M059J (cell line): ENCODE data around the gene DIPK1A. TPM values are rescaled to one million over a fixed set of nuclear protein-coding genes. Genes with fewer than 3 reads are reported as not detected.
"Not testable (repeated sequence)": the region's sequence is repeated elsewhere in the genome, so short reads cannot be mapped to it uniquely, and the experiment has no call there.

ENCODE experiments used
- DNase-seq: peaks from one replicate; pipeline ENCODE4 v3.0.0-alpha.2; 2012; ENCODE audit warnings: low read depth
- total RNA-seq: library from RNA; depleted of rRNA; stranded (reverse); fragments of >200 nt; shearing (Covaris generic); gene quantifications from 2 replicates; pipeline ENCODE4 v1.2.3, GENCODE V29; 2014

Gene DIPK1A
- total RNA-seq, 1 experiment from 2014 or later, result 21.5 TPM

DNA sequence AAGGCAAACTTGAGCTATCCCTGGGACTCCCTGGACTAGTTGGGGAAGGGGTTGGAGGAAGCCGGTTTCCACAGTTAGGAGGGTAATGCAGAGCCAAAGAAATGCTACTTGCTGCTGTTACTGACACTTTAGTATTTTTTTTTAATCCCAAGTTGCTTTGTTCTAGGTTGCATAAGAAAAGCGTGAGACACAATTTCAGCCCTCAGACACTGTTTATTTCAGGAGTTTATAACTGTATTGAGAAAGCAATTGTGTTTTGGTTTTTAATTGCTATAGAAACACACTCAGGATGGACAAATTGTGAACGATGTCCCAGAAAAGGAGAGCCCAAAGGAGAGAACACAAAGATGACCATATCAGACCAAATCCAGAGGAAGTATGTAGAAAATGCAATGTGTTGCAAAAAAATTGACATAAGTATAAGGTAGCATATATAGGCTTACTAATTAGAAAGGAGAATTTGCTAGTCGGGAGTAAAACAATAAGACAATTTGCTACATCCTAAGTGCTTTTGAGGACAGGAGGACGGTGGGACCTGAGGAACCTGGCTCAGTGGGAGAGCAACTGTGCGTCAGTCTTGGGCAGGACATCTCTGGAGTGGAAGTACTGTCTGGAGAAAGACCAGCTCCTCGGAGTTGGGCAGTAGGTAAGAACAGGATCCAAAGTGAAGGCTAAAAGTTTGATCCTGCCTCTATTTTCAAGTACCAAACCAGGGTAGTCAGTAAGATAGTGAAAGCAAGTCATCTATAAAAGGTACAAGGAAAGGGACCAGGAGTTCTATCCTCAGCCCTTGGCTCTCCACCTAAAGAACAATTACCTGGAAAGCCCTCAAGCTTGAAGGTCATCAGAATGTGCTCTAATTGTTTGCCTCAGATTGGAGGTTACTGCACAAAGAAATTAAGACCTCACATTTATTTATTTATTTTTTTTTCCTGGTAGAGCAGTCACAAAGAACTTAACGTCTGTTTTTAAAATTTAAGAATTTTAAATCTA is 39.9 kb downstream of the DIPK1A start:
- no peak for DNase-seq

DNA sequence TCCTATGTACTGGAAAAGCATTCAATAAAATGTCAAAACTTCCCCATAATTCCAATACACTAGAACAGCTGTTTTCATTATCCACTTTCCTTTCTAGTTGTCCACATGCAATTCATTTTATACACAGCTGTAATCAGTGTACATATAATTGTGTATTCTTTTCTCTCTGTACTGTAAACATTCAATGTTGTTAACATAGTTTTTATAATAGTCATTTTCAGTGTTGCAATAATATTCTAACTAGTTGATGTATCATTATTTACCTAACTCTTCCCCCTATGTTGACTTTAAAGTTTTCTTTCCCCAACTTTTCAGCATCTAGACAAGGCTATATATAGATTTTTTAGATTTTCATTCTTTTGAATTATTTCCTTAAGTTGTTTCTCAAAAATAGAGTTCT is 44.4 kb downstream of the DIPK1A start:
- peak; percentile 12 for DNase-seq

DNA sequence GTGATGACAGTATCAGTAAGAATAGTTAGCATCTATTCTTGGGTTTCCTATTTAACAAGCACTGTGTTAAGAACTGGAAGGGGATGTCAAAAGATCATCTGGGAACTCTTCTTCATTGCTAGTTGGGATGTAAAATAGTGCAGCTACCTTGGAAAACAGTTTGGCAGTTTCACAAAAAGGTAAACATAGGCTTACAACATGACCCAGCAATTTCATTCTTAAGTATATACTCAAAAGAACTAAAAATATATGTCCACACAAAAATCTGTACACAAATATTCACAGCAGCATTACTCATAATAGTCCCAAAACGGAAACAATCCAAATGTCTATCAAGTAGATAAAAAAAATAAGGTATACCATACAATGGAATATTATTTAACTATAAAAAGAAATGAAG is 45.7 kb downstream of the DIPK1A start:
- no peak for DNase-seq

DNA sequence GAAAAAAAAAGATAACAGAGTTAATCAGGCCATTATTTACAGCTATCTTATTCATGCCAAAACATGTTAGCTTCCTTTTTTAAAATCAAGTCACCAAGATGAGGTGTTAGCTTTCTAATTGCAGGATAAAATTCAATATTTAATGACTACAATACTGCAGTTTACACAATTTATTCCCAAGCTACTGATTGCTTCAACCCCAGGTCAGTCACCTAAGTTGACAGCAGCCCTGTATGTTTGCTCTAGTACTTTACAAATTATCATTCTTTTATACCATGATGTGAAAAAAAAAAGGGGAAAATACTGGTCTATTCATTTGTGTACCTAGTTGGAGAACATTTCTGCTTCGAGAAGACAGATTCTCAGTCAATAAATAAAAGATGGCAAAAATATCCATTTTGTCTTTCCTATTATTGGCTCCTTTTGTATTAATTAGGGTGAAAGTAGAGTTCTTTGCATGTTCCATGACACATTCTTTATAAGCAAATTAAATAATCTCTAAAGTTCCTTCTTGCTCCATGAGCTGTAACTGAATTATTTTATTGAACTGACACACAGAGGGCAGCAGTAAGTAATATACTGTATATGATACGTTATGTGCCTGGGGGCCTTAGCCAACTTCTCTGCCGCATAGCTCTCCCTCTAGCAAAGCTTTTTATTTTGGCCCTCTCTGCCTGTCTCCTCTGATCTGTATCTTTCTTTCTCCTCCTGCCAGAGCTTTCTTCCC is 48.0 kb downstream of the DIPK1A start:
- no peak for DNase-seq

DNA sequence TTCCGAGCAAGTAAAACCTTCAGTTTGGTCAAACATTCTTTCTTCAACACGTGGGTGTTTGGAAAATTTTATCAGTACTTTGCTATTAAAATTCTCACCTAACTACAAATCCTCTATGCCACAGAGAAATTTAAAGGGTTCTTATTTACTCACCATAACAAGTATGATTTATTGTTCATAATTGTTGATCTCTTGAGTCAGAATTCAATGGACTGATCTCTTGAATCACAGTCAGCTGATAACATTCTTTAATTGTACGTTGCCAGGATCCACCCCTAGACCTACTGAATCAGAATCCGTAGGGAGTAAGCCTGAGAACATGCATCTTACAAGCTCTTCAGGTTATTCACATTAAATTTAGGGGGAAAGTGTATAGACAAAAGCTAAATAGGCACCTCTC is 51.2 kb downstream of the DIPK1A start:
- no peak for DNase-seq

DNA sequence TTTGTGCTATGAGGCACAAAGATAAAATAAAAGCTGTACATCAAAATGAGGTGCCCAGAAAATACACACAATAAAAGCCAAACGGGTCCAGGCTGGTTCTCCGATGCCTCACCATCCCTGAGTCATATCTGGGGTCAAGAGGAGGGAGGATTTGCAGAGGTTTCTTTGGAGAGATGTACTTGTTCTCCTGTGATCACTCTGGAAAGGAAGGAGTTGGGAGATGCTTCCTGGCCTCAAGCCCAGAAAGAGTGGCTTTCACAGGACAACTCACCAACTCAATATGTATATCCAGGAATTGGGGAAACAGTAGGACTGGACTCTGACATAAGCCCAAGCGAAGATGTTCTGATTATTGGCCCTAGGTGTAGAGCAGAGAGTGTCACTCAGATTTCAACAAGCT is 51.9 kb downstream of the DIPK1A start:
- peak; percentile 99 for DNase-seq

DNA sequence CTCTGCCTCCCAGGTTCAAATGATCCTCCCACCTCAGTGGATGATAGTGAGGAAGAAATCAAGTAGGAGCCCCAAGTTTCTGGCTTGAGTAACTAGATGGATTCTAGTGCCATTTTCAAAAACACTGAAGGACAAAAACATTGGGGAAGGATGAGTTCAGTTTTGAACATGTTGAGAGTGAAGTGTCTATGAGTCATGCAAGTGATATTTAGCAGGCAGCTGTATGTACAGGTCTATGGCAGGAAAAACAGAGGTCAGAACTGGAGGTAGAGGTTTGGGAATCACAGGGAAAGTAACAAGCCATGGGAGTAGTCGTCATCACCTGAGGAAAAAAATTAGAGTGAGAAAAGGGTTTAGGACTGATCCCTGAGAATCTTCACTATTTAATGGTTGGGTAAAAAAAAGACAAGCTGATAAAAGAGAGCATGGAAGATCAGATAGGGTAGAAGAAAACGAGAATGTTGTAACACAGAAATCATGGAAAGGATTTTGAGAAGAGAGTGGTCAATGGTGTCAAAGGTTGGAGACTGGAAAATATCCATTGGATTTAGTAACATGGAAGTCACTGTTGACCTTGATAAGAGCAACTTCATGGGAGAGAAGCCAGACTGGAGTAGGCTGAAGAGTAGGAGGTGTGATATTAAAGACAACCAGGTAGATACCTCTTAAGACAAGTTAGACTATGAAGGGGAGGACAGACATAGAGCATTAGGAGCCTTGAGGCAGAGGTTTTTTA is 53.1 kb downstream of the DIPK1A start:
- DNase-seq, result peak; percentile 71

DNA sequence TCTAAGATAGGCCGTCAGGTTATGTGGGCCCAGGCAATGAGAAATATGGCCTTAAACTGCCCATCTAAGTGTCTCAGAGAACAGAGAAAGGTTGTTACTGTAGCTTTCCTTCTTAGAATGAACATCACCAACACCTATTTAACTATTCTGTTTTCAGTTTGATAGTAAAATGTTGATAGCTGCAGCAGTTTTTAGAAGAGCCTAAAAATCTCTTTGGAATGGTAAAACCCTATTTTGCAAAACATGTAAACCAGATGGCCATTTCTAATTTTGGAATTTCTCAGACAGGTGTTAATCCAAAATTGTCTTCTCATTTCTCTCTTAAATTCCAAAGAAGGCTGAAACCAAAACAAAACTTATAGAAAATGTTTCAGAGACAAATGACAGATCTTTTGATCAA is 57.5 kb downstream of the DIPK1A start:
- DNase-seq, result no peak

DNA sequence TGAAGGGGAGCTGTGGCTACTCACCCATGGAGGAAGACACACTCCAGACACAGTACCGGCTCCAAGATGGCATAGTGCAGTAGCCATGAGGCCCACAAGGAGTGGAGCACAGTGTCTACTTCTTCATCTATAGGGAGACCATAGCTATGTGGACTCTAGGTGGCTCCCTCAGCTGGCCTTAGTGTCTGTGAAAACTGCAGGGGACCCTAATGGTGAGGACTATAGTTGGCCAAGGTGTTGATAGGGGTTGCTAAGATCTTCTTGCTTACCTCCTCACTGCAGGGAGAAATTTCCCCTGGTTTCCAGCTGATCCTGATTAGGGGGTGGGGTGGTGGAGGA is 58.9 kb downstream of the DIPK1A start:
- DNase-seq, result no peak

DNA sequence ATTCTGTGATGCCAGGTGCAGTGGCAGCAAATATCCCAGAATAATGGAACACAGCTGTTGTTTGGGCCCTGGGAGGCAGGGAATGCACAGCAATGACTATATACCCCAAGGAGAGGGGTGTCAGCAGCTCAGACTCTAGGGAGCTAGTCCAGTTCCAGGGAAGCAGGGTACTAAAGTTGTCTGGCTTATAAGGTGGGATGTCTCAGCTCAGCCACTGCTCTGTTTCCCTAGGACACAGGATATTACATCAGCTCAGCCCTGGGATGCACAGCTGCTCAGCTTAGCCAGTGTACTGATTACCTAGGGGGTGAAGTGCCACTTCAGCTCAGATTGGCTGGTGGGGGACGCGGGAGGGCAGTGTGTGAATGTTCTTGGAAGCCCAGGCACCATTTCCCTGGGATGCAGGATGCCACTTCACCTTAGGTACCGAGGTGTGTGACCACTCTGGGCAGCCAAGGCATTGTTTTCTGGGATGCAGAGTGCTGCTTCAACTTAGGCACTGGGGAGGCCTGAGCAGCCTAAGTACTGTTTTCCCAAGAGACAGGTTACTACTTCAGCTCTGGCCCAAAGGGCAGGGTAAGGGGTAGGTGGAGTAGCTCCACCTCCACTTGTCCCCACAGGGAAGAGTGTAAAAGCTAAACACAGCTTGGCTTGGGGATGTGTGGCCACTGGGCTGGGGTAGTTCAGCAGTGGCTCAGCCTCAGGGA is 59.4 kb downstream of the DIPK1A start:
- no peak for DNase-seq

DNA sequence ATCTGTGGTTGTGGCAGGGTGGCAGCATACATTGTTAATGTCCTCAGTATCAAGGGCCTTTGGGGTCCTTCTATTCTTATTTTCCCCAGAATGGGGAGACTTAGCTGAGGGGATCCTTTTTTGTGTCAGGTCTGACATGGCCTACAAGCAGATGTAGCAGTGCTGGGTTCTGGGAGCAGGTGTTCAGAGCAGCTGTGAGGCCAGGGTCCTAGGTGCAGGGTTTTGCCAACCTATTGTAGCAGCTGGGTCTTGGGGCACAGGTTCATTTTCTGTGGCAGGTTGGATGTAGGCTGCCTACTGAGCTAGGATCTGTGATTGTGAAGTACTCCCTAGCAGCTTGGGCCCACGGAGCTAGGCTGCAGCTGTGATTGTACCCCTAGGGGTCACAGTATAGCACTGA is 60.1 kb downstream of the DIPK1A start:
- no peak for DNase-seq

DNA sequence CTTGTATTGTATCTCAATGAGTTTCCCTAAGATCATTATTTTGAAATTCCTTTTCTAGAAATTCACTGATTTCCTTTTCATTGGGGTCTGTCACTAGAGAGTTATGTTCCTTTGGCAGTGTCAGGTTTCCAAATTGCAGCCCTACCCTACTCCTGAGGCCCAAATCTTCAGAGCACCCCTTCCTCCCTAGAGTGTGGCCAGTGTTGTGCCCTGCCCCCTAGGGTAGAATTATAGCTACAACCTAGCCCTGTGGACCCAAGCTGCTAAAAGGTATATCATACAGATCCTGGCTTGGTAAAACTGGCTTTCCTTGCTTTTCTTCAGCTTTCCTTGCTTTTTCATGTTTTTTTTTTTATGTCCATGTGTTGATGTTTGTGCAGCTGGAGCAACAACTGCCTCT is 60.7 kb downstream of the DIPK1A start:
- DNase-seq, result no peak

DNA sequence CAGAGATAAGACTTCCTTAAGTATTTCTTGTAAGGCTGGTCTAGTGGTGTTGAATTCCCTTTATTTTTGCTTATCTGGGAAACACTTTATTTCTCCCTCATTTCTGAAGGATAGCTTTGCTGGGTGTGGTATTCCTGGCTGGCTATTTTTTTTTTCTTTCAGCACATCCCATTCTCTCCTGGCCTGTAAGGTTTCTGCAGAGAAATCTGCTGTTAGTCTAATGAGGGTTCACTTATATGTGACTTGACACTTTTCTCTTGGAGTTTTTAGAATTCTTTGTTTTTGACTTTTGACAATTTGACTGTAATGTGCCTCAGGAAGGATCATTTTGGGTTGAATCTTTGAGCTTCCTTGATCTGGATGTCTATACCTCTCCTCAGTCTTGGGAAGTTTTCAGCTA is 61.5 kb downstream of the DIPK1A start:
- DNase-seq, result no peak

DNA sequence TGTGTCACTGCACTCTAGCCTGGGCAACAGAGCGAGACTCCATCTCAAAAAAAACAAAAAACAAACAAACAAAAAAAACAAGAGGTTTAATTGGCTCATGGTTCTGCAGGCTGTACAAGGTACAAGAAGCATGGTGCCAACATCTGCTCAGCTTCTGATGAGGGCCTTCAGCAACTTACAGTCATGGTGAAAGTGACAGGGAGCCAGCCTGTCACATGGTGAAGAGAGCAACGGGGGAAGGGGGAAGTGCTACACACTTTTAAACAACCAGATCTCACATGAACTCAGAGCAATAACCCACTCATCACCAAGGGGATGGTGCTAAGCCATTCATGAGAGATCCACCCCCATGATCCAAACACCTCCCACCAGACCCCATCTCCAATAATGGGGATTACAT is 63.2 kb downstream of the DIPK1A start:
- not testable (repeated sequence) for DNase-seq

DNA sequence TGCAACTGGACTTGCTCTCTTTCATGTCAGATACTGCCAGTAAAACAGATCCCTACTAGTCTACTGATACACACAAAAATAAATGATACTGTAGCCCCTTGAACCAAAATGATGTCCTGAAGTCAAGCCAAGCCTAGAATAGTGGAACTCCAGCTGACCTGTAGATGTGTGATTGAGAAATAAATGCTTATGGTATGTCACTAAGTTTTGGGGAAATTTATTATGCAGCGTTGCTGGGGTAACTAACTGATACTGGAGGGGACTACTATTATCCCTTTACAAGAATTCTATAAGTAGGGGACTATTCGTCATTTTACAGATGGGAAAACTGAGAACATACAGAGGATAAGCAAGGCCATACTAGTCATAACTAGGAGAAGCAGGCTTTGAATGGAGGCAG is 73.8 kb downstream of the DIPK1A start:
- no peak for DNase-seq

DNA sequence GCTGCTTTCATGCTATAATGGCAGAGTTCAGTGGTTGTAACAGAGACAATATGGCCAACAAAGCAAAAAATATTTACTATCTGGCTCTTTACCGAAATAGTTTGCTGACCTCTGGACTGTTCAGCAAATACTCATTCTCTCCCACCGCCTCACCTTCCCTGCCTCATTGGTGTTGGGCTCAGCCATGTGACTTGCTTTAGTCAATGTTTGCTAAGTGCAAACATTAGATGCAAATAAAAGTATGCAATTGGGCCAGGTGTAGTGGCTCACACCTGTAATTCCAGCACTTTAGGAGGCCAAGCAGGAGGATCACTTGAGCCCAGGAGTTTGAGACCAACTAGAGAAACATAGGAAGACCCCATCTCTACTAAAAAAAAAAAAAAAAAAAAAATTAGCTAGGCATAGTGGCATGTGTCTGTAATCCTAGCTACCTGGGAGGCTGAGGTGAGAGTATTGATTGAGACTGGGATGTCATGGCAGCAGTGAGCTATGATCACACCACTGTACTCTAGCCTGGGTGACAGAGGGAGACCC is 74.3 kb downstream of the DIPK1A start:
- no peak for DNase-seq

DNA sequence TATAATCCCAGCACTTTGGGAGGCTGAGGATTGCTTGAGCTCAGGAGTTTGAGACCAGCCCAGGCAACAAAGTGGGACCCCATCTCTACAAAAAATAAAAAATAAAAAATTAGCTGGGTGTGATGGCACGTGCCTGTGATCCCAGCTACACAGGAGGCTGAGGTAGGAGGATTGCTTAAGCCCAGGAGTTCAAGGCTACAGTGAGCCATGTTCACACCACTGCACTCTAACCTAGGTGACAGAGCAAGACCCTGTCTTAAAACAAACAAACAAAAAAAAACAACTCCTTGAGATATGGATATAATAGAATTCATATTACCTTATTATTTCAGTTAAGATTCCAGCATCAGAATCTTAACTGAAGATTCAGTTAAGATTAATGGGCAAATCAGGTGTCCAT is 77.1 kb downstream of the DIPK1A start:
- no peak for DNase-seq

DNA sequence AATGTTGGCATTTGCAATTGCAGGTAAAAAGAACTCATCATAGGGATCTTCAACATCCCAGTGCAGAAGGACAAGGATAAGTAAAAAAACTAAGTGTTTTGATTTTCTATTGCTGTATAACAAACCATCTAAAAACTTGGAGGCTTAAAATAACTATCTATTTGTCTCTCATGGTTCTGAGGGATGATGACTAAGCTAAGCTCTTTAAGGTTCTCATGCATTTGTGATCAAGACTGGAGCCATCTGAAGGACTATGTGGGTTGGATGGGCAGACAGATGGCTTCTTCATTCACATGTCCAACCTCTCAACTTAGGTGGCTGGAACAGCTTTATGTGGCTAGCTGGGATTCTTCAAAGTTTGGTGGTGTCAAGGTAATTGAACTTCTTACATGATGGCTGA is 78.0 kb downstream of the DIPK1A start:
- peak; percentile 10 for DNase-seq

DNA sequence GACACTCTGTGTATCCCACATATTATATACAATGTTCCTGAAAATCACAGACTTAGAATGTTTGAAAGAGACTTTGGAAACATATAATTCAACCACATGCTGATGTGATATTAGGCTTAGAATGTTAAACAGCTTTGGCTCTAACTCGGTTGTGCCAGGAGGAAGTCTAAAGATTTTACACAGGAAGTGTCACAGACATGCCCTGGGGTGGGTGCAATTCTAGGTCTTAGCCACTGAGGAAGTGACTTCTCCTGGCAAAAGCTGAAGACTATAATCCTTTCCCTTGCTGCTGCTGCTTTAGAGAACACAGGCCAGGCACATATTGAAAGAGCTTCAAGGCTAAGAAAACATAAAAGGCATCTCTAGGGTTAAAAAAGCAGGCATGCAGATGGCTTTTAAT is 78.4 kb downstream of the DIPK1A start:
- peak; percentile 67 for DNase-seq

DNA sequence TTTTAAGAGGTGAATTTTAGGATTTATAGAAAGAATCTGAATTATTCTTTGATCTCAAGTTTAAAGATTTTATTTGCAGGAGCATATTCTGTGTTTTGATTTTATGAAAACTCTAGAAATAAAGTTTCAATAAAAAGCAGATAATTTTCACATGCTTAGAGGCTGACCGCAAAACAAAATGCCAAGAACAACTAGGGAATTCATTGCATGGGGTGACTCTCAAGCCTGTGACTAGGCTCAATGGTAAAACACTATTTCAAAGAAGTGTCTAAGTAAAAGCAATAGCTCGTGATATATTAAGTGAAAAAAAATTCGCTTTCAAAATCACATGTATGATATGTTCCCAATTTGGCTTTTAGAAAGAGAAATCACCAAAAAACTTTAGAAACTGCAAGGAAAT is 79.9 kb downstream of the DIPK1A start:
- no peak for DNase-seq

DNA sequence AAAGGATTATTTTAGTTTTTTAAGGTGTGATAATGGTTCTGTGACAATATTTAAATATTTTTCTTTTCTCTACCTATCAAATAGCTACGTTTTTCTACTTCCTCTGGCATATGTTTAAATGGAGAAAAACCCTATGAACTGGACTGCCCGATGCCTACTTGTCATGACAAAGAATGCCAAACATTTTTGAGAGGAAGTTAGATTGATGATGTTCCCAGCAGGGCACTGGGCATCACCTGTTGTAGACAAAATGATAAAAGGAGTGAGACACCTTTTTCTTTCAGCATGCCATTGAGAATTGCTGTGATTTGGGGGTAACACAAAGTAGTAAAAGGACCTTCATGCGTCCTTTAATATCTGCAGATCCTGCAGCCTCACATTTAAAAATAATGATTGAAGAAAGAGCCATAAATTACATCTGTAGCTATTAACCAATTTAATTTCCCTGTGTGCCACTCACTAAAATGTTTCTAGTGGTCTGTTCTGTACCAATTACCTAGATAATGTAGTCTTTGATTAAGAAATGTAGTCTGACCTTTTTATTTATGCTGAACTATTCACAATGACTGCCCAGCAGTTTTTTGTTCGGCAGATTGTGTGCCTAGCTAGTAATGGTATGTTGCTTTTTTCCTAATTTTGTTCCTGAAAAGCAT is 81.8 kb downstream of the DIPK1A start:
- no peak for DNase-seq
